Keratinocyte (primary cell): ENCODE measurements around the gene CACNA1S. TPM values are rescaled to one million over a fixed set of nuclear protein-coding genes. Genes with fewer than 3 reads are reported as not detected.

ENCODE experiments used
- DNase-seq: peaks from one replicate; pipeline ENCODE4 v3.0.0-alpha.2; 2011; ENCODE audit warnings: low read depth, missing footprints, low spot score
- FAIRE-seq: peaks from 2 replicates; lab custom pipeline; 2011; peaks lifted over from hg19 to GRCh38; lab: Jason Lieb, UNC
- H2AFZ ChIP-seq: 2 replicates; pipeline ENCODE4 v1.6.0; 2012; ENCODE audit warnings: low read length, control low read depth, inconsistent platforms; ENCODE audit not compliant: control insufficient read depth
- H3K27ac ChIP-seq: 2 replicates; pipeline ENCODE4 v1.5.1; 2011; ENCODE audit warnings: low read length; ENCODE audit not compliant: control insufficient read depth, insufficient read depth
- H3K27me3 ChIP-seq: 3 replicates; pipeline ENCODE4 v1.6.0; 2011; ENCODE audit warnings: low read length; ENCODE audit not compliant: control insufficient read depth, insufficient read depth; ENCODE audit errors: extremely low read depth
- H3K36me3 ChIP-seq, 2 experiments: 2 replicates in 1 of 2; 3 replicates in 1 of 2; pipeline ENCODE4 v1.5.1; 2011; ENCODE audit warnings: low read length in 2 of 2, mild to moderate bottlenecking in 1 of 2; ENCODE audit not compliant: control insufficient read depth in 2 of 2, insufficient read depth in 2 of 2; ENCODE audit errors: extremely low read depth in 1 of 2
- H3K4me1 ChIP-seq: 3 replicates; pipeline ENCODE4 v1.5.1; 2011; ENCODE audit warnings: low read length; ENCODE audit not compliant: control insufficient read depth, insufficient read depth; ENCODE audit errors: extremely low read depth
- H3K4me2 ChIP-seq: 3 replicates; pipeline ENCODE4 v1.6.0; 2011; ENCODE audit warnings: low read depth, low read length; ENCODE audit not compliant: control insufficient read depth, insufficient read depth; ENCODE audit errors: extremely low read depth
- H3K4me3 ChIP-seq, 3 experiments: fragments of 200-600 bp in 1 of 3; sonication (generic) in 1 of 3; 2 replicates in 2 of 3; 3 replicates in 1 of 3; pipeline ENCODE4 v1.5.1; 2011 to 2016; ENCODE audit warnings: low read length in 3 of 3, mild to moderate bottlenecking in 3 of 3, control low read depth in 2 of 3, inconsistent platforms in 1 of 3, low read depth in 1 of 3, mixed read lengths in 1 of 3, mixed run types in 1 of 3, moderate library complexity in 1 of 3; ENCODE audit not compliant: control insufficient read depth in 2 of 3, insufficient read depth in 2 of 3; ENCODE audit errors: extremely low read depth in 1 of 3
- H3K79me2 ChIP-seq: 2 replicates; pipeline ENCODE4 v1.6.0; 2012; ENCODE audit warnings: low read length; ENCODE audit not compliant: control insufficient read depth, insufficient read depth
- H3K9ac ChIP-seq: 3 replicates; pipeline ENCODE4 v1.6.0; 2011; ENCODE audit warnings: low read length; ENCODE audit not compliant: control insufficient read depth, insufficient read depth; ENCODE audit errors: extremely low read depth
- H3K9me1 ChIP-seq: 3 replicates; pipeline ENCODE4 v1.6.0; 2011; ENCODE audit warnings: low read length; ENCODE audit not compliant: control insufficient read depth, insufficient read depth; ENCODE audit errors: extremely low read depth
- H3K9me3 ChIP-seq: 2 replicates; pipeline ENCODE4 v1.5.1; 2012; ENCODE audit warnings: low read depth, low read length; ENCODE audit not compliant: control insufficient read depth
- H4K20me1 ChIP-seq: 3 replicates; pipeline ENCODE4 v1.6.0; 2011; ENCODE audit warnings: low read length; ENCODE audit not compliant: control insufficient read depth, insufficient read depth; ENCODE audit errors: extremely low read depth
- CTCF ChIP-seq, 3 experiments: IDR thresholded peaks in 1 of 3; conservative IDR thresholded peaks in 1 of 3; optimal IDR thresholded peaks in 1 of 3; 2 replicates in 2 of 3; 3 replicates in 1 of 3; pipeline versions ENCODE3 to v1.5.1; 2011; ENCODE audit warnings: low read length in 3 of 3, mild to moderate bottlenecking in 3 of 3, moderate library complexity in 2 of 3, control low read depth in 1 of 3, inconsistent platforms in 1 of 3; ENCODE audit not compliant: insufficient read depth in 2 of 3; ENCODE audit errors: extremely low read depth in 1 of 3
- EZH2 ChIP-seq: IDR thresholded peaks from one replicate; pipeline ENCODE4 v1.6.1; 2012; ENCODE audit warnings: inconsistent platforms, mild to moderate bottlenecking, low read length, moderate library complexity
- dilution Hi-C: fragments of 300-500 bp; cut with MboI; formaldehyde crosslinking; loops from one replicate; pipeline ENCODE4 v1.7.0; 2020; ENCODE audit warnings: low sequenced_read_pairs; ENCODE audit not compliant: extremely low pct_ligation_motif_present
- polyA plus RNA-seq, 5 experiments: library from polyadenylated mRNA; depleted of rRNA in 3 of 5; stranded (reverse) in 3 of 5; stranded (forward) in 1 of 5; unstranded in 1 of 5; fragments of >200 nt; gene quantifications; 1 replicate in 1 of 5; 2 replicates in 3 of 5; 3 replicates in 1 of 5; pipeline versions ENCODE4 v1.2.1 to v1.2.3, GENCODE V29; 2011 to 2012; ENCODE audit warnings: missing spikeins in 2 of 5, low read depth in 1 of 5, low replicate concordance in 1 of 5

CACNA1S gene
- polyA plus RNA-seq, 1 donor (not counting 4 experiments of a cell fraction or from before 2014, with no cell fraction given), result not detected

GRCh38 chr1:200992382-200993048 lies 119.7 kb downstream of the CACNA1S start:
- no peaks in the 10 kb centered on the region for H3K9me3 ChIP-seq
- no peak overlapping the region for H3K4me3 ChIP-seq
- H3K79me2 ChIP-seq, result no peaks in the 10 kb centered on the region
- no peaks in the 10 kb centered on the region for H3K36me3 ChIP-seq
- H2AFZ ChIP-seq, result no peak overlapping the region
- H3K4me2 ChIP-seq, result no peak overlapping the region
- FAIRE-seq (no peak), DNase-seq (no peak)
- H3K27ac ChIP-seq, result no peak overlapping the region
- H3K27me3 ChIP-seq, result no peaks in the 10 kb centered on the region
- TF ChIP-seq EZH2 (no peak), CTCF (optimal IDR thresholded peaks at IDR 0.05 in 1 of 3, IDR thresholded peaks at IDR 0.05 in 1 of 3, conservative IDR thresholded peaks at IDR 0.05 in 1 of 3; ENCODE audit: extremely low read depth in 1 of 3, insufficient read depth in 2 of 3, low read length in 3 of 3) (no peak)
- H4K20me1 ChIP-seq, result no peaks in the 10 kb centered on the region
- no peak overlapping the region for H3K9ac ChIP-seq
- dilution Hi-C loops, result no loop called here
- H3K4me1 ChIP-seq, result no peaks in the 10 kb centered on the region
- H3K9me1 ChIP-seq, result no peaks in the 10 kb centered on the region

- Histone ChIP-seq H3K27ac (no peak overlapping the region), H3K27me3 (no peaks in the 10 kb centered on the region), H3K4me2 (no peak overlapping the region), H3K9me1 (no peaks in the 10 kb centered on the region), H2AFZ (no peak overlapping the region), H3K79me2 (no peaks in the 10 kb centered on the region), H4K20me1 (no peaks in the 10 kb centered on the region), H3K4me3 (no peak overlapping the region), H3K4me1 (no peaks in the 10 kb centered on the region), H3K9me3 (no peaks in the 10 kb centered on the region), H3K9ac (no peak overlapping the region), H3K36me3 (no peaks in the 10 kb centered on the region)
- FAIRE-seq (no peak), DNase-seq (no peak)
- TF ChIP-seq EZH2 (no peak), CTCF (optimal IDR thresholded peaks at IDR 0.05 in 1 of 3, IDR thresholded peaks at IDR 0.05 in 1 of 3, conservative IDR thresholded peaks at IDR 0.05 in 1 of 3; ENCODE audit: extremely low read depth in 1 of 3, insufficient read depth in 2 of 3, low read length in 3 of 3) (no peak)
- dilution Hi-C loops, result no loop called here
These were observed 121.1 kb downstream of the CACNA1S start for GRCh38 chr1:200991097-200991614.
